Kidney epithelial cell (primary cell): Measurements from ENCODE around the gene XCR1. TPM values are rescaled to one million over a fixed set of nuclear protein-coding genes. Genes with fewer than 3 reads are reported as not detected.

Experiments
- DNase-seq: peaks from one replicate; pipeline ENCODE4 v3.0.0-alpha.2; 2010; ENCODE audit warnings: low read depth
- H3K27me3 ChIP-seq: 2 replicates; pipeline ENCODE4 v1.6.0; 2011; ENCODE audit warnings: low read length; ENCODE audit not compliant: control insufficient read depth, insufficient read depth
- H3K36me3 ChIP-seq: 2 replicates; pipeline ENCODE4 v1.5.1; 2011; ENCODE audit warnings: low read length; ENCODE audit not compliant: control insufficient read depth, insufficient read depth
- H3K4me3 ChIP-seq: 2 replicates; pipeline ENCODE4 v1.5.1; 2011; ENCODE audit warnings: low read depth, mild to moderate bottlenecking, control low read depth, low read length
- total RNA-seq: library from RNA; depleted of rRNA; stranded (reverse); fragments of >200 nt; gene quantifications from 2 replicates; pipeline ENCODE4 v1.2.3, GENCODE V29; 2015
- TF ChIP-seq, protein P1 (sequence below): IDR thresholded peaks from 2 replicates; pipeline ENCODE4 v1.5.1; 2011; ENCODE audit warnings: mild to moderate bottlenecking, moderate library complexity, low read length, control low read depth, inconsistent platforms; ENCODE audit not compliant: insufficient read depth, poor library complexity, severe bottlenecking

XCR1 gene
- total RNA-seq, 1 donor from 2014 or later = not detected

DNA sequence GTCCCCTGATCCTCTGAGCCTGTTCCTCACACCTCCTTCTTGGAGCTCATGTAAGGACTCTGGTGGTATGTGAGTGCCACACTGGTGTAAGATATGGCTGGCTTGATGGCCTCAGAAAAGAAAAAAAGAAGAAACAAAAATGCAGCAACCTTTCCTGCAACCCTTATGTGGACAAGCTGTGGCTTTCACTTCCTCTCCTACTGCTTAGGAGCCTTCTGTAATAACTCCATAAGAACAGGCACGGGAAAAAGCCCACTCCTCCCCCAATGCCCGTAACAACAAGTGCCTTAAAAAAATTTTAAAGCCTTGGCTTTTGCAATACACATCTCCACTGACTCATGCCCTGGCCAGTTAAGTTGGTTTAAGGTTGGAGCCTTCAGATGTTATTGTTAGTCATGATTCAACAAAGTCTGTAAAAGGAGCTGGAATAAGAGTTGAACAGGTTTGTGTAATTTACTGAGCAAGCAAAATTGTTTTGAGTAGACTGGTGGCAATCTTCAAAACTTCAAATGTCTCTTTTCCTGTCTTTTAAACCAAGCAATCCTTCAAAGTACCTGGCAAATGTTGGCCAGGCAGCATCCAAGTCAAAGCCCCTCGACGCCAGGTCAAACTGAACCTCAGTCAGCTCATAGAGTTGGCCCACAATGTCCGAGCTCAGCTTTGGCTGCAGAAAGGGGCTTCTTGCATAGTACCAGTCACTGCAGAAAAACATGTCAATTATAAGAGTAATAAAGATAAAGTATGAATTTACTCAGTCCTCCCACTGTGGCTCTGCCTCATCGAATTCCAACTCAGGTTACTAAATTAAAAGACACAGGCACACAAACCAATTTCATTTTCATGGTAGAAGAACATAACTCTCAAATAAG is 54.5 kb downstream of the XCR1 start:
- Histone ChIP-seq H3K4me3 (no peak overlapping the region), H3K27me3 (no peaks in the 10 kb centered on the region), H3K36me3 (peaks cover 3% of the 10 kb centered on the region)
- peak; percentile 91 for DNase-seq
- TF ChIP-seq, protein P1, sequence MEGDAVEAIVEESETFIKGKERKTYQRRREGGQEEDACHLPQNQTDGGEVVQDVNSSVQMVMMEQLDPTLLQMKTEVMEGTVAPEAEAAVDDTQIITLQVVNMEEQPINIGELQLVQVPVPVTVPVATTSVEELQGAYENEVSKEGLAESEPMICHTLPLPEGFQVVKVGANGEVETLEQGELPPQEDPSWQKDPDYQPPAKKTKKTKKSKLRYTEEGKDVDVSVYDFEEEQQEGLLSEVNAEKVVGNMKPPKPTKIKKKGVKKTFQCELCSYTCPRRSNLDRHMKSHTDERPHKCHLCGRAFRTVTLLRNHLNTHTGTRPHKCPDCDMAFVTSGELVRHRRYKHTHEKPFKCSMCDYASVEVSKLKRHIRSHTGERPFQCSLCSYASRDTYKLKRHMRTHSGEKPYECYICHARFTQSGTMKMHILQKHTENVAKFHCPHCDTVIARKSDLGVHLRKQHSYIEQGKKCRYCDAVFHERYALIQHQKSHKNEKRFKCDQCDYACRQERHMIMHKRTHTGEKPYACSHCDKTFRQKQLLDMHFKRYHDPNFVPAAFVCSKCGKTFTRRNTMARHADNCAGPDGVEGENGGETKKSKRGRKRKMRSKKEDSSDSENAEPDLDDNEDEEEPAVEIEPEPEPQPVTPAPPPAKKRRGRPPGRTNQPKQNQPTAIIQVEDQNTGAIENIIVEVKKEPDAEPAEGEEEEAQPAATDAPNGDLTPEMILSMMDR = no peak

DNA sequence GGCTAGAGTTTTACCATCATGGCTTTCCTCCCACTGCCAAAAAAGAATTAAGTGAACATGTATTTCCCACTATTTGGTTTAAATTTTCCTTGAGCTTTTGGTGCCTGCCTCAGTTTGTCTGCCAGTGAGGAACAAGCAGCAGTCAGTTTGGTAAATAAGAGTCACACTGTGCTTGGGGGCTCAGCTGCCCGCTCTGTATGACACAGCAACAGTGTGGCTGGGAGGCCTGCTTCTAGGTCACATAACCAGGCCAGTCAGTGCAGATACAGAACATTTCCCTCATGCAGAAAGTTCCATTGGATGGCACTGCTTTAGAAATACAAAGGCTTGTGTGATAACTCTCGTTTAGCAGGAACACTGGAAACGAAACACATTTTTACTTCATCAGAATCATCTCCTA is 57.3 kb downstream of the XCR1 start:
- H3K4me3 ChIP-seq = no peak overlapping the region
- peaks cover 9% of the 10 kb centered on the region for H3K36me3 ChIP-seq
- no peak for DNase-seq
- TF ChIP-seq, protein P1 = no peak
- H3K27me3 ChIP-seq = no peaks in the 10 kb centered on the region

DNA sequence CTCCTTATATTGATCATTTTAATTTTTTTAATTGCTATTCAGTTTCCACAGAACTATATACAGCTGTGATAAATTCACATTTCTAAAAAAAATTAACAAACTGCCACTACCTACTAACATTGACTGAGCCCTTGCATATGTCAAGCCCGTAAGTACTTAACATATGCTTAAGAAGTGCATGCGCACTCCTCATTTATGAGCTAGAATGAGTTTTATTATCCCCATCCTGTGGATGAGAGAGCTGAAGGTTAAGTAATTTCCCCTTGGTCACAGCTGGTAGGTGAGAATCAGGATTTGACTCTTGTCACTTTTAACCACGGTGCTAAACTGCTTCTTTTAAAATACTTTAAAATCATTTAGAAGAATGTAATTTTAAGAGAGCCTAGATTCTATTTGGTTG is 58.2 kb downstream of the XCR1 start:
- TF ChIP-seq, protein P1 = no peak
- Histone ChIP-seq H3K36me3 (peaks cover 11% of the 10 kb centered on the region), H3K27me3 (no peaks in the 10 kb centered on the region), H3K4me3 (no peak overlapping the region)
- no peak for DNase-seq

DNA sequence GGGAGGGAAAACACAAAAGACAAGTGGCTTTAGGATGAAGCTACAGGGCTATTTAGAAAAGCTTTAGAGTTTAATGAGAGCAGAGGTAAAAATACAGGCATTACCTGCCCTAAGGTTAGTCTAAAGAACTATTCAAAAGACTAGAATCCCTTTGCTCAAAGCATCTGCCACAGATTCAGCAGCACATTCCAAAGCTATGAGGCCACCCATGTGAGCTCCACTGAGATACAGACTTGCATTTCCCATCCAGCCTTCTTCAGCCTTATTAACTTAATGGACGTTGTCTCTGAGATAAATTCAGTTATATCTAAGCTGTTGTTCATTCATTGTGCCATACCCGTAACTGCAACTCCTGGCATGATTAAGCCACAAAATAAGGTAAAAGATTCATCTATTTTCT is 58.6 kb downstream of the XCR1 start:
- H3K36me3 ChIP-seq = peaks cover 11% of the 10 kb centered on the region
- TF ChIP-seq, protein P1 = no peak
- H3K4me3 ChIP-seq = no peak overlapping the region
- H3K27me3 ChIP-seq = no peaks in the 10 kb centered on the region
- no peak for DNase-seq

DNA sequence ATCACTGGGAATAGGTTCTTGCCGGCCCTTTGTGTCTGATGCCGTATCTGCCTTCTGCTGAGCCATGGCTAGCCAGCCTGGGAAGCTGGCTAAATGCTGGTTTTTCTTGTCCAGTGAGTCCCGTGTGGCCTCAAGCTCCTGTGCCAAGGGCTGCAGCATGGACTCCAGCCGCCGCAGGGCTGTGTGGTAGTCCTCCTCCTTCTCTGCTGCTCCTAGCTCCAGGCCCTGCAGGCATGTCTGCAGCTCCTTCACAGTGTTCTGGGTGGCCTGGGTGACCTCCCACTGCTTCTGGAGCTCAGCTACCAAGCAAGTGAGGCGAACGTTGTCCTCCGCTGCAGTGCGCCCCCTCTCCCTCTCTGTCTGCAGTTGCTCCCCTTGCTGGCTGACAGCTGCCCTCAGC is 59.1 kb downstream of the XCR1 start:
- Histone ChIP-seq H3K27me3 (no peaks in the 10 kb centered on the region), H3K36me3 (peaks cover 11% of the 10 kb centered on the region), H3K4me3 (no peak overlapping the region)
- TF ChIP-seq, protein P1 = no peak
- no peak for DNase-seq

DNA sequence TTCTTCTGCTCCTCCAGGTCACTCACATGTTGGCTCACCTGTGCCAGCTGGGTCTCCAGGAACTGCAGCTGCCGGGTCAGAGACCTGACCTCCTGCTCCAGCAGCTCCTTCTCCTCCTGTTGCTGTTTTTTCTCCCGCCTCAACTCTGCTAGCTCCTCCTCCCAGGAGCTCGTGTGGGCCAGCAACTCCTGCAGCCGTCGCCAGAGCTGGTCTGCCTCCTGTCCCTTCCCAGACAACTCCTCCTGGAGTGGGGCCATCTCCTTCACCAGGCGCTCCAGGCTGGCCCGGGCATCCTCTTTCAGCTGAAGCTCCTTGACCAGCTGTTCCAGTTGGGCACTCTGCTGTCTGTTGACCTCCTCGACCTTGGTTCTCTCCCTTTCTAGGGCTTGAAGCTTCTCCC is 59.6 kb downstream of the XCR1 start:
- DNase-seq = no peak
- Histone ChIP-seq H3K36me3 (peaks cover 11% of the 10 kb centered on the region), H3K27me3 (no peaks in the 10 kb centered on the region), H3K4me3 (no peak overlapping the region)
- TF ChIP-seq, protein P1 = no peak
